HG03565 (cell line): ENCODE measurements around the gene NPB.

ENCODE experiments used
- ATAC-seq: cut with Tn5 transposase; IDR thresholded peaks from one replicate; pipeline ENCODE4 v1.9.1; 2021; ENCODE audit warnings: mild to moderate bottlenecking, moderate library complexity; ENCODE audit not compliant: unreplicated experiment

NPB gene

GRCh38 chr17:81934850-81935708 is 33.0 kb downstream of the NPB start:
- no peak for ATAC-seq

GRCh38 chr17:81935709-81936084 is 33.7 kb downstream of the NPB start:
- no peak for ATAC-seq

GRCh38 chr17:81939218-81939617 is 37.2 kb downstream of the NPB start:
- ATAC-seq: no peak

GRCh38 chr17:81939881-81940385 is 37.9 kb downstream of the NPB start:
- ATAC-seq: no peak

DNA sequence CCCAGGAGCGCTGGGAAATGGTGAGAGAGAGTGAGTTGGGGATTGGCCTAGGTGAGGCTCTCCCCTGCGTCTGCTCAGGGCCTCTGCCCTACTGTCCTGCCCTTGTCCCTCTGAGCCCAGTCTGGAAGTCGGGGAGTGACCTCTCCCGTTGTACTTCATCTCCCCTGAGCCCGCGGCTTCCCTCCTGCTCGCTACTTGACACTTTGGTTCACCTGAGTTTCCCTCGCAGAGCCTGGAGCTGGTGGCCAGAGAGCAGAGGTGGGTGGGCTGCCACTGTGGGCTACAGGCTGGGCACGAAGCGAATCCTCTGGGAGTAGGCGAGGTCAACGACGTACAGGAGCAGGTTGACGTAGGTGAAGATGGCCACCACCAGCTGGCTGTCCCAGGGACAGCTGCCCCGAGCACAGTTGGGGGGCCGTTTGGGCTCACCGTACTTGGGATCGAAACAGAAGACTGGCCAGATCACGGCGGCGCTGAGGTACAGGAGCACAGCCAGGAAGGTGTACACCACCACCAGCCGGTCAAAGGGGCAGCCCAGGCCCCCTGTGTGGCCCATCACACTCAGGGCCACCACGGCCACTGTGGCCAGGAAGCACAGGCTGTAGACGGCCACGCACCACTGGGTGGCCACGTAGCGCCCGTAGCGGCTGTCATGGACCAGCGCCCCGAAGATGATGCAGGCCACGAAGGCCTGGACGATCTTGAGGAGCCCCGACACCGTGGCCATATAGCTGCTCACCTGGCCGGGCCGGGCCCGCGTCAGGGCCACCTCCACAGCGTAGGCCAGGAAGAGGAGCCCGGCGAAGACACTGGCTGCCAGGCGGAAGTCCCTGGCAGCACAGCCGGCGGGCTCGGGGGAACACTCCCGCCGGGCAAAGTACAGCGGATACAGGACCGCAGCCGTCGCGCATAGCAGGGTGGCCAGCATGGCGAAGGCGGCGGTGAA is 38.8 kb downstream of the NPB start:
- ATAC-seq: no peak

GRCh38 chr17:81941484-81942166 is 39.6 kb downstream of the NPB start:
- no peak for ATAC-seq

DNA sequence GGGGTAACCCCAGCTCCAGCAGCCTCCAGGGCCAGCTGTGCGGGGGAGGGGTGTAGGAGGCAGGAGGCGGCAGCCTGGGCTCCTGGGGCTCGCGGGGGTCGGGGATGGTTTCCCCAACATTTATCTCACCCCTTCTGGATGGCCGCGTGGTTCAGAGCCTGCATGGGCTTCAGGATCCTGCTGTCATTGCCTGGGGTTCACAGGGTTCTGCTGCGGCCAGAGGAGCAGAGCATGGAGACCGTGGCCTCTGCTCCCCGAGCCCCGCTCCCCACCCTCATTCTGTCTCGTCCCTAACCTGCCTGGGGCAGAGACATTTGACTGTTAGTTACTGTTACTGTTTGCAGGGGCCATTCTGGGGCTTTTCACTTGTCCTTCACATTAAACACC is 40.1 kb downstream of the NPB start:
- ATAC-seq: no peak

- ATAC-seq: no peak
Observed at GRCh38 chr17:81944858-81945257, 42.8 kb downstream of the NPB start.

DNA sequence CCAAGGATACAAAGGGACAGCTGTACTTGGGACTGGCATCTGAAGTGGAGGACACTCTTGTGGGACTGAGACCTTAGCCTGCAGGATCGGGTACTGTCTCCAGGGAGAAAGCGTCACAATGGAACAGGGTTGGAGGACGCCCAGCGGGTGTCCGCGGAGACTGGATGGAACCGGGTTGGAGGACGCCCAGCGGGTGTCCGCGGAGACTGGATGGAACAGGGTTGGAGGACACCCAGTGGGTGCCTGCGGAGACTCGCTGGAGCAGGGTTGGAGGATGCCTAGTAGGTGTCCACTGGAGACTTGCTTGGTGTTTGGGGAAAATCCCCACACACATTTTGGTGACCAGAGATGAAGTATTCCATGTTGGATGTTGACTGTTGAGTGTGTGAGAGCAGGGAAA is 45.2 kb downstream of the NPB start, which contains the start of gene MYADML2:
MYADML2 (minus strand) TSS at position 45 of the 400 bp plus-strand sequence. CDS start 5,492 bp downstream, outside the sequence.
- no peak for ATAC-seq

DNA sequence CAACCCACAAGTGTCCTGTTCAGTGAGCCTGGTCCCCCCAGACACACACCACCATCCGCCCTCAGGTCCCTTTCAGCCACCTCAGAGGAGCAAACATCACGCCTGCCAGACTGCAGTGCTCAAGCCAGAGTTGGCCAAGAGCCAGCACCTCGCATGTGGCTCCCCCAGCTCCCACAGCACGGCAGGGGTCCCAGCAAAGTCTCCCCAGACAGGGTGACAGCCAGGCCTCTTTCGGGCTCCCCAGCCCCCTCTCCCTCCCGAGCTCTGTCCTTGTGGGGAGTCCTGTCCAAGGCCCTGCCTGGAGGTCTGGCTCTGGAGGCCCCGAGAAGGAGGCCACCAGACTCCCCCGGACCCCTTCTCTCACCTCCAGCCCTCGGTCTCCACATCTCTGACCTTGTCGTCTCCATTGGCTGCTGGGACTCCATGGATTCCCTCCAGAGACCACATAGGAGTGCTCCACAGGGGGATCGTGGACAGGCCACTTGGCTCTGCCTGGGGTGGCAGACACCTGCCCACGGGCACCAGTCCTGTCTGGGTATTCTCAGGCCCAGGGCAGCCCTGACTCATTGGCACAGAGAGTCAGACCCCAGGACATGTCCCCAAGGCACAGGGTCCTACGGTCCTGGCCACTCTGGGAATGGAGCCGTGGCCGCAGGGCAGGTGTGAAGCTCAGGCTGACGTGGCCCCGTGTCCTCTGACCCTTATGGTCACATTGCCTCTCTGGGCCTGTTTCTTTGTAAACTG is 46.8 kb downstream of the NPB start:
- no peak for ATAC-seq

DNA sequence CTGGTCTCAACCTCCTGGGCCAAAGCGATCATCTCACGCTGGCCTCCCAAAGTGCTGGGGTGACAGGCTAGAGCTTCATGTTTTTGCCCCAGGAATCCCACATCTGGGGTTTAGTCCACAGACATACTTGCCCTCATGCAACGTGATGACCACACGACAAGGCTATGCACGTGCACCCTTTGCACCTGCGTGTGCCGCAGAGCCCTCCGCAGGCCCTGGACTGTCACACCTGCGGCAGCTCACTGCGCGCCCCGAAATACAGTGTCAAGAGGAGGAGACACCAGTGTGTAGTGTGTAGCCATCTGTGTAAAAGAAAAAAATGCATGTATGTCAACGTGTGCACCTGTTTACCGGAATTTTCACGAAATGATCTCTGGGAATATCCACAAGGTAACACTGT is 48.5 kb downstream of the NPB start:
- no peak for ATAC-seq

DNA sequence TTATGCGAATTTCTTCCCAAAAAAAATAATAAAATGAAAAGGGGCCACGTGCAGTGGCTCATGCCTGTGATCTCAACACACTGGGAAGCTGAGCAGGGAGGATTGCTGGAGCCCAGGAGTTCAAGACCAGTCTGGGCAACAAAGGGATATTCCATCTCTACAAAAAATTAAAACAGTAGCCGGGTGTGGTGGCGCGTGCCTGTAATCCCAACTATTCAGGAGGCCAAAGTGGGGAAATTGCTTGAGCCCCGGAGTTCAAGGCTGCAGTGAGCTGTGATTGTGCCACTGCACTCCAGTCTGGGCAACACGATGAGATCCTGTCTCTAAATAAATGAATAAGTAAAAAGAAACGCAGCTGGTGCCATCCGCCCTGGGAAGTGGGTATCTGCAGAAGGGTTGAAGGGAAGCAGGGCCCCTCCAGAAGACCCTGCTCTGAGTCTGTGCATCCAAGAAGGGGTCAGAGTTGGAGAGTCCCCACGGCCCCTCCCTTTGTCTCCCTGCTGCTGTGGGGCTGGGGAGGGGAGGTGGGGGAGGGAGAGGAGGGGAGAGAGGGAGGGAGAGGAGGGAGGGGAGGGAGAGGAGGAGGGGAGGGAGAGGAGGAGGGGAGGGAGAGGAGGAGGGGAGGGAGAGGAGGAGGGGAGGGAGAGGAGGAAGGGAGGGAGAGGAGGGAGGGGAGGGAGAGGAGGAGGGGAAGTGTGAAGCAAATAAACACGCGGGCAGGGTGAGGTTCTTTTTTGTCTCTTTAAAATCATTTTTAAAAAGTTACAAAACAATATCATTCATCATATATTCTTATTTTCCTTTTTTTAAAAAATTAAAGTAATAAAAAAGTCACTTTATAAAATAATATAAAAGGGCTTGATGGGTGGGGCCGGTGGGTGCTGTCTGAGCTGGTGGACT is 50.0 kb downstream of the NPB start:
- ATAC-seq: no peak
